GM15510 (cell line): ENCODE results near the gene KANSL1.

Experiments
- POLR2A ChIP-seq: IDR thresholded peaks from 3 replicates; pipeline ENCODE4 v1.6.1; 2011; ENCODE audit warnings: borderline replicate concordance; ENCODE audit not compliant: insufficient read length; ENCODE audit errors: extremely low read depth

KANSL1 gene

DNA sequence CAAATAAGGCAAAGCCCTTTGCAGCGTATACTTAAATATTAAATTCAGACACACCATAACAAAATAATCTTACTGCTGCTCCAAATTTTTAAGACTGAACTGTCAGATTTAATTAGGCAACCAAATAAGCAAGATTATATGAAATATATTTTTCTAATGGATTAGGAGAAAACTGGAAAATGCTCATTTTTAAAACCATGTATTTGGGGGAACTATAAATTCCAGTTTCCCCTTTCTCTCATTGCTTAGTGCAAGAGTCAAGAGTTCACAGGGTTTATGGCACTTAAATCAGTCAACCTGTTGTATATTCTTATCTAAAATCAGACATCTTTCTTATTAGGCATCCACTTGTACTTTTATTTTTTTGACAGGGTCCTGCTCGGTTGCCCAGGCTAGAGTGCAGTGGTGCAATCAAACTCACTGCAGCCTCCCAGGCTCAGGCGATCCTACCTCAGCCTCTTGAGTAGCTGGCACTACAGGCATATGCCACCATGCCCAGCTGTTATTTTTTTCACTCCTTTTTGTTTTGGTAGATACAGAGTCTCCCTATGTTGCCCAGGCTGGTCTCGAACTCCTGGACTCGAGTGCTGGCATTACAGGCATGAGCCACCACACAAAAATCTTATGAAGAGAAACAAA lies 2.1 kb upstream of the KANSL1 start:
- no peak for TF ChIP-seq POLR2A

DNA sequence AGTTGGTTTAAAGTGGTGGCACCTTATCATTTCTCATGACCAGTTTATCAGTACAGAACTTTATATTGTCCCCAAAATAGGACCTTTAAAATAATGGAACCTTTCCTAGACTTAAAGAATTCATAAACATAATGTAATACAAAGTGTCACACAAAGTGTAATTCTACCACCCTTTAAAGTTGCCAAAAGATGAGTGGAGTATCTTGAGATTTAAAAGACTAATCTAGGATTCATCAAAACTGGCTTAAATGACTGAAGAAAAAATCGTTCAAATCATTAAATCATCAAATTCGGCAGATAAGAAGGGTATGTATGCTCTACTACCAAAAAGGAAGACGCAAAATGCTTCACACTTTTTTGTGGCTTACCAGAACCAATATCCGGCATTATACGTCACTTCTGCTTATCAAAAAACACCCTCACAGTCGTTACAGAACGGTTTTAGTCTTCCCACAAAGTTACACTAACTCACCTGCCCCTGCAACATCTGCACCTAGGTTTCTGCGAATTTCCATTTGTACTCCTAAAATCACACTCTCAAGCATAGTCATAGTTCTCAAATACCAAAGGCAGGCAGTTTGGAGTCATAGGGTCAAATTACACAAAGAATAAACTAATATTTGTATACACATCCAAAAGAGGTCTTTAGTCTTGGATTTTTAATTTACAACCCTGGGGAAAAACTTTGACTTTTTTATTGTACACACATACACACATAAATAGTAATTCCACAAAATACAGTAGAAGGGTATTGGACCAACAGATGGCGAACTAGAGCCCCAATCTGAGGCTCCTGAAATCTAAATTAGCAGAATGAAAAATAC lies 1.4 kb upstream of the KANSL1 start:
- TF ChIP-seq POLR2A = no peak

DNA sequence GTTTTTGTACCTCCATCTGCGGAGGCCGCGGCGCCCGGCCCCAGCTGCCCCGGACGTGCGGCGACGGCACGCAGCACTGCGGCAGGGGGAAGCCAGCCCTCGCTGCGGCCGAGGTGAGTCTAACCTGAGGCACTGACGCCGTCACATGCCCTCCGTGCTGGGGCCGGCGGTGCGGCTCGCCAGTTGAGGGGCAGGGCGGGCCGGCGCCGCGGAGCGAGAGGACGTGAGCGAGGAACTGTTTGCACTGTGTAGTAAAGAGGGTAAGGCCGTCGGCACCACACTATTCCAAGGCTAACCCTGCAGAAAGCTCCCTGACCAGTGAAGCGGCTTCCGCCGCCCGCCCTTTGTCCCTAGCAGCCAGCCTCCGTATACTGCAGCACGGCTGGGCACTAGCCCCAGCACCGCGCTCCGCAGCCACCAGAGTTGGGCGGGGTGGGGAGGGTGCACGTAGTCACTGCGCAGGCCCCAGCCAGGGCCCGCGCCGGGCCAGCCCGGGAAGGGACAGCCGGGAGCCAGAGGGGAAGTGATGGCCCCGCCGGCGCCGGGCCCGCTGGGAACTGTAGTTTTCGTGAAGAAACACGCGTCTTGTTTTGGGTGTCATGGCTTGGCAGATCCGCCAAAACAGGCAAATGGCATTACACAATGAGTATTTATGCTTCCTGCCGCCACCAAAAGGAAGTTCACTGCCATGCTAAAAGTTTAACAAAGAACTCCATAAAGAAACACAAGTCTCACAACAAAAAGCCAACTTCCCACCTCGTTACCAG lies 580 bp upstream of the KANSL1 start:
- TF ChIP-seq POLR2A = peak; percentile 68

DNA sequence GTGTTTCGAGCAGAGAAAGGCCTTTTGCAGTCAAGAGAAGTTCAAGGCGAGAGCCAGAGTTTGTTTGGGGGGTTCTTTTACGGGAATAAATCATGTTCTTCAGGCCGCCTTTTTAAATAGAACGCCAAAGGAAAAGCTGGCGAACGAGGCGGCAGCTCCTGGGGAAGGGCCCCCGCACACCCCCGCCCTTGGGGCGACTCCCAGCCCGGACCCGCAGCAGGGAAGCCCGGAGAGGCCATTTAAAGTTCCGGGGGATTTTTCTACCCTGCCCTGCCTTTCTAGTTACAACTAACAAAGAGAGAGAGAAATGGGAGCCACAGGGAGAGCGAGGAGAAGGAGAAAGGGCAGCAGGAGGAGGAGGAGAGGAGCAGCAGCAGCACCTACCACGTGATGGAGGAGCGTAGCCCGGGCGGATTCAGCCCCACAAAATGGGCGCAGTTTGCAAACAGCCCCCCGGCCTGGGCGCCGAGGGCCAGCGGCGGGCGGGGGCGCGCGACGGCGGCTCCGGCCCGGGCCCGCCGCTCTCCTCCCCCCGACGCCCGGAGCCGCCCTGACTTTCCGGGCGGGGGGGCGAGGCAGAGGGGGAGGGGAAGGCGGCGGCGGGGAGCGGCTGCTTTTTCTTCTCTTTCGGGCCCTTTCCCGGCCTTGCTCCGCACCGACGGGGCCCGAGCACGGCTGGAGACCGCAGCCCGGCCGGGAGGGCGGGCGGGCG lies 634 bp downstream of the KANSL1 start:
- TF ChIP-seq POLR2A = peak; percentile 16

DNA sequence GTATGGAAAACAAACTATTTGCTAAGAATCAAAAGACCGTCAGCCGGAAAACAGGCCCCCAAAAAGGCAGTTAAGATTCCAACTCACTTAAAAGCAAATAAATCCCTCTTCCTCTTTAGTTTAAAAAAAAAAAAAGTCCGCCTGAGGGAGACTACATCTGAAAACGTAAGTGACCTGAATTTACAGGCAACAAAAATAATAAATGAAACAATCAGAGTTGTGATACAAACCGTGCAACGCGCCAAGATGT lies 1.1 kb downstream of the KANSL1 start:
- no peak for TF ChIP-seq POLR2A

DNA sequence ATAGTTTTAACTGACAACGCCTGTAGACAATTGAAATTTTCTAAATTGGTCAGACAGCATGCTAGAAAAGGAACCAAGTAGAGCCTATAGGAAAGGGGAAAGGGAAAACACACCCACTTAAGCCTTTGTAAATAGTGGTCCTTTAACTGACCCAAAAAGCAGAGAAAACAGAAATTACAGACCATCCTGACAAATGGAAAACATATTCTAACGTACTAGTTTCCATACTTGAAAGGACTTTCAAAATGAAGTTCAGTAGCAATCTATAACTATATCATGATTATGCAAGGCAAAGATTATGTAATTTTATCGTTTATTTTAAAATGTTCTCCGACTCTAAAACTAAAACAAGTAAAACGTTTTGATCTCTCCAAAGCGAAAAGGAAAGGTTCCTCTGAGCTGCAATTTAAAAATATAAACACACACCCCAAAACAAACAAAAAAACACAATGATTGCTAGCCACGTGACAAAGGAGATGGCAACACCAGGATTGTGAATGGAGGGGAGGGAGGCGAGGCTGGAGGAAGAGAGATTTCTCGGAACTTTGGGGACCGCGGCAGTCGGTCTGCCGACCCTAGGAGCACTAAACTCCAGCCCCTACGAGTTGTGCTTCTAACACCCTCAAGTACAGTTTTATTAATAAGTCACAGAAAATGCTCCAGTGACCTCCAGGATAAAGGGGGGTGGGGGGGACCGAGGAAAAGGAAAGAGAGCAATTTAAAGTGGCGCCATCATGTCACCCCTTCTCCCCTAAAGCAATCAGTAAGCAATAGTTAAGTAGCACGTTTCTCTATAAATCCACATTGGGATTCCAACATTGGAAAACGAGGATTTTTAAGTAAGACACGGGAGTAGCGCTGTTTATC lies 1.7 kb downstream of the KANSL1 start:
- no peak for TF ChIP-seq POLR2A

DNA sequence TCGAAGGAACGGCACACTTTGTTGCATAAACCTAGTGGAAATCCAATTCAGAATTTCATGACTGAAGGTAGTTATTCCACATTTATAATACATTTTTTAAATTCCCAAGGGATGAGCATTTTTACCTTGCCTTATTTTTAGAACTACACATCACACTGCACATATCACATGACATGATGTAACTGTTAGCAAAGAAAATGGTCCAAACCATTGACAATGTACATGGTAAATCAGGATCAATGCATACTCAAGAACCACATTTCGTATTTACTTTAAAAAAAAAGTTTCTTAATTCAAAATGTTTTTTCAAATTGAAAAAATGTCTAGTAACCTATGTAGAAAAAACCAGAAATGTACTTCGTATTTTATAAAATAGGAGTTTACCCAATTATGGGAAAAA lies 2.5 kb downstream of the KANSL1 start:
- no peak for TF ChIP-seq POLR2A

DNA sequence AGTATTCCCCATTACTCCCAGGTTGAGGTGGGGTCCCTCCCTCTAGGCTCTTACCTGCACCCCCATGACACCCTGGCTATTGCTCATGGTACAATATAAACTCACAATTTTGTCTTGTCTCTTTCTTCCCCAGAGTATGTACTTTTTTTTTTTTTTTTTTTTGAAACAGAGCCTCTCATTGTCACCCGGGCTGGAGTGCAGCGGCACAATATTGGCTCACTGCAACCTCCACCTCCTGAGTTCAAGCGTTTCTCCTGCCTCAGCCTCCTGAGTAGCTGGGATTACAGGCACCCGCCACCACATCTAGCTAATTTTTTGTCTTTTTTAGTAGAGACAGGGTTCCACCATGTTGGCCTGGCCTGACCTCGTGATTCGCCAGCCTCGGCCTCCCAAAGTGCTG lies 8.5 kb downstream of the KANSL1 start:
- no peak for TF ChIP-seq POLR2A

DNA sequence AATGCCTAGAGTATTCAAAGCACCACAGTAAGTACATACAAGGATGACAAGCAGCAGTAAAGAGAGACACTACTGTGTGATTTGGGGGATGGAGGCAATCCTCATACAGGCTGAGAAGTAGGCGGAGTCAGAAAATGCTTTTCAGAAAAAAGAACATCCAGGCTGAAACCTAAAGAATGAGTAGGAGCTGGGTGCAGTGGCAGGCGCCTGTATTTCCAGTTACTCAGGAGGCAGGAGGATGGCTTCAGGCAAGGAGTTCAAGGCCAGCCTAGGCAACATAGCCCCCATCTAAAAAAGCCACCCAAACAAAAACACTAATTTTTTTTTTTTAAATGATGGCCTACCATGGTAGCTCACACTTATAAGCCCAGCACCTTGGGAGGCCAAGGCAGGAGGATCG lies 10.3 kb downstream of the KANSL1 start:
- TF ChIP-seq POLR2A = no peak

DNA sequence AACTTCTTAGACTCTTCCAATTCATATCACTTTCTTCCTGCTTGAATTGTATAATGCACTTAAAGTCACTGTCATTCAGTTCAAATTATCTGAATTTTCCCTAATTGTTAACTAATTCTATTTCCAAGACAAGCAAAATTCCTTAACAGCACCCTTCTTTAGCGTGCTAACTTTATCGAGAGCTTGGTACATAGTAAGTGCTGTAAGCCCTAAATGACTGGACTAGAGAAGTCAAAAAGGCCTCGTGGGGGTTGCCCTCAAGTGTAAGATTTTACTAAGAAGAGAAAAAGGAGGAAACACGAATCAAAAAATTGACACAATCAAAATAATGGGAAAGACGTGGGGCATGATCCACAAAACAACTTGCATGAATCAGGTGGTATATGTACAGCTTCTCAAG lies 11.3 kb downstream of the KANSL1 start:
- no peak for TF ChIP-seq POLR2A

DNA sequence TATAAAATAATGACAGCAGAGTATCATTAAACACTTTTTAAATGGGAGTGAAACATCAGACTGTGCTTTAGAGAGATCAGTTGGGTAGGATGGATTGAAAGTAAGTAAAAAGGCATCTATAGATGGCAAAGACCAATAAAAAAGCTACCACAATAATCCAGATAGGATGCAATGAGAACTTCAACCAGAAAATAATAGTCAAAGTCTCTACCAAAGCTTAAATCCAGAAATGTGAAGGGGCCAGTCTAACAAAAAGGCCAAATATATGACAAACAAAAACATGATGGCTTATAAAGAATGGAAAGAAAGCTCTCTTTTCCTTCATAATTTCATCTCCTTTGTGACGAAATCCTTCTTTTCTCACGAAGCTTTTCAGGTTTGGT lies 12.3 kb downstream of the KANSL1 start:
- no peak for TF ChIP-seq POLR2A

DNA sequence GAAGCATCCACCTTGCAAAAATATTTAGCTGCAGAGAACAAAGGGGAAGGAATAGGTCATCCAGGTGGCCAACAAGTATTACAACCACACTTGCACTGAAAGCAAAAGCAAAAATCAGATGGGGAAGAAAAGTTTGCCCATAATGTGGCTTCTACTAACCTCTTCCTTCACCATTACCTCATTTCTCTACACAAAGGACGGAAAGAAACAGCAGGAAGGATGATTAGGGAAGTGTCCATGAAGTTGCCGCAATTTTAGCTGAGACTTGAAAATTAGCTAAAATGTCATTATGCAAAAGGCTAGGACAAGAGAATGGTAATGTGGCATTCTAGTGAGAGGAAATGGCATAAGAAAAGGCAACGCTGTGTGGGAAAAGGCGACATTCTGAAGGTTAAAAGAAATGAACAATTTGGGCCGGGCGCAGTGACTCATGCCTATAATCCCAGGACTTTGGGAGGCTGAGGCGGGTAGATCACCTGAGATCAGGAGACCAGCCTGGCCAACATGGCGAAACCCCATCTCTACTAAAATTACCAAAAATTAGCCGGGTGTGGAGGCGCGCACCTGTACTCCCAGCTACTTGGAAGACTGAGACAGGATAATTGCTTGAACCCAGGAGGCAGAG lies 13.7 kb downstream of the KANSL1 start:
- no peak for TF ChIP-seq POLR2A

DNA sequence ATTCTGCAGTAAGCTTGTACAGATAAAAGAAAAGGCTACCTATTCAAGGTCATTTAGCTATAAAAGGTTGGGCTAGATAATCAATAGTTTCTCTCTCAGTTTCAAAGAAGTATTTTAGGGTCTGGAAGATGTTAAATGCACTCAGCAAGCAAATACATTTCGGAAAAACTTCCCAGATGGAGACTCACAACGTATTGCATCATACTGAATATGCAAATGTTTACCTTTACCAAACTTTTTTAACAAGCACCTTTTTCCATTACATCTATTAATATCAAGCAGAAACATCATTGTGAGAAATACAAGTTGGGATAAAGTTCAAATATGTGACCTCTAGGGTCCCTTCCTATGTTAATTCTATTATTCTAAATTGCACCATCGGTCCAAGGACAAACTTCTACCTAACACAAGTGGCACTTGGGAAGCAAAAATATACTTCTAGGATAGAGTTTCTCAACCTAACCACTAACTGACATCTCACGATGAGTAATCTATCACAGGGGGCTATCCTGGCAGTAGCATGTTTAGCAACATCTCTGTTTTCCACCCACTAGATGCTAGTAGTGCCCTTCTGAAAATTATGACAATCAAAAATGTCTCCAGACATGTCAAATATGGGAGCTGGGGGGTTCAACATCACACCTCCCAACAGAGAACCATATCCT lies 14.5 kb downstream of the KANSL1 start:
- TF ChIP-seq POLR2A = no peak
